Spleen (tissue), 7 donors: Measurements from ENCODE around the gene ALK.

Experiments
- CTCF ChIP-seq, 11 experiments: fragments of 200-600 bp in 7 of 11; fragments of 450-650 bp in 4 of 11; sonication (generic) in 4 of 11; IDR thresholded peaks in 8 of 11; conservative IDR thresholded peaks in 3 of 11; 1 replicate in 7 of 11; 2 replicates in 4 of 11; pipeline versions ENCODE4 v1.4.0 to v1.8.0; 2016 to 2021; ENCODE audit warnings: antibody characterized with exemption in 11 of 11, inconsistent platforms in 4 of 11, mild to moderate bottlenecking in 1 of 11
- POLR2A ChIP-seq, 3 donors: fragments of 450-650 bp; IDR thresholded peaks; one replicate each; pipeline ENCODE4 v1.5.1; 2017; ENCODE audit warnings: antibody characterized with exemption in 3 of 3, mild to moderate bottlenecking in 1 of 3
- POLR2AphosphoS5 ChIP-seq, 3 donors: sonication (generic); formaldehyde crosslinking; IDR thresholded peaks; one replicate each; pipeline ENCODE4 v1.5.1; 2017; ENCODE audit warnings: antibody characterized with exemption in 3 of 3
- donor health status: DM: no; HTN: no; CAD: no; lungs with moderate emphysema.
- donor health status: DM: no; HTN: no; CAD: no.
- donor health status: DM: no; HTN: no; CAD: no.

- TF ChIP-seq CTCF (IDR thresholded peaks at IDR 0.05 in 8 of 11, conservative IDR thresholded peaks at IDR 0.05 in 3 of 11) (no peak), POLR2AphosphoS5 (IDR thresholded peaks at IDR 0.05) (no peak), POLR2A (IDR thresholded peaks at IDR 0.05) (no peak)
Measured at GRCh38 chr2:29251406-29251805, 670.0 kb downstream of the ALK start.
